ENCODE measurements around the gene RNF114.

DNA sequence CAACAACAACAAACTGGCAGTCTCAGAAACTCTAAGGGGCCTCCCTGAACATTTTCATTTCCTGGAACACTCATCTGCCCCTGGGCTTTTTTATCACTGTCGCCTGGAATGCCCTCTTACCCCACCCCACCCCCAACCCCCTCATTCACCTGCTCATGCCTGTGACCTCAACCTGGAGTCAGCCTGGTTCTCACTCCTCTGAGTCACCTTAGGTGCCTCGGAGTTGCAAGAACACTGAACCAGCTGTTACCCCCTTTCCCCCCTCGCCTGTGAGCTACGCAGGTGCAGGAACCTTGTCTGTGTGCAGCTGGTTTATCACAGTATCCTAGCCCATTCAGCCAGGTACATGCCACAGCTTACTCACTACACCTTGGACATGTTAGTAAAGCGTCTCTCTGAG is 33.7 kb downstream of the RNF114 start:
- TF ChIP-seq, protein P1, sequence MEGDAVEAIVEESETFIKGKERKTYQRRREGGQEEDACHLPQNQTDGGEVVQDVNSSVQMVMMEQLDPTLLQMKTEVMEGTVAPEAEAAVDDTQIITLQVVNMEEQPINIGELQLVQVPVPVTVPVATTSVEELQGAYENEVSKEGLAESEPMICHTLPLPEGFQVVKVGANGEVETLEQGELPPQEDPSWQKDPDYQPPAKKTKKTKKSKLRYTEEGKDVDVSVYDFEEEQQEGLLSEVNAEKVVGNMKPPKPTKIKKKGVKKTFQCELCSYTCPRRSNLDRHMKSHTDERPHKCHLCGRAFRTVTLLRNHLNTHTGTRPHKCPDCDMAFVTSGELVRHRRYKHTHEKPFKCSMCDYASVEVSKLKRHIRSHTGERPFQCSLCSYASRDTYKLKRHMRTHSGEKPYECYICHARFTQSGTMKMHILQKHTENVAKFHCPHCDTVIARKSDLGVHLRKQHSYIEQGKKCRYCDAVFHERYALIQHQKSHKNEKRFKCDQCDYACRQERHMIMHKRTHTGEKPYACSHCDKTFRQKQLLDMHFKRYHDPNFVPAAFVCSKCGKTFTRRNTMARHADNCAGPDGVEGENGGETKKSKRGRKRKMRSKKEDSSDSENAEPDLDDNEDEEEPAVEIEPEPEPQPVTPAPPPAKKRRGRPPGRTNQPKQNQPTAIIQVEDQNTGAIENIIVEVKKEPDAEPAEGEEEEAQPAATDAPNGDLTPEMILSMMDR (conservative IDR thresholded peaks at IDR 0.05), result no peak
- no peak for TF ChIP-seq ZFX (IDR thresholded peaks at IDR 0.05)

Data from C4-2B (cell line).